CD14-positive monocyte (primary cell): Measurements from ENCODE around the gene PLAAT4. TPM values are rescaled to one million over a fixed set of nuclear protein-coding genes. Genes with fewer than 3 reads are reported as not detected.

Experiments used
- DNase-seq, 3 donors: peaks; one replicate each; pipeline ENCODE4 v3.0.0-alpha.2; 2011 to 2022
- H2AFZ ChIP-seq: 2 replicates; pipeline ENCODE4 v1.6.0; 2012; ENCODE audit warnings: mild to moderate bottlenecking, low read depth, low read length, inconsistent platforms; ENCODE audit not compliant: insufficient read depth, poor library complexity, severe bottlenecking
- H3K27ac ChIP-seq, 2 donors: 1 replicate in 1 of 2; 2 replicates in 1 of 2; pipeline ENCODE4 v1.5.1; 2012 to 2013; ENCODE audit warnings: low read length in 2 of 2, control low read depth in 1 of 2, inconsistent platforms in 1 of 2, low read depth in 1 of 2, mild to moderate bottlenecking in 1 of 2
- H3K27me3 ChIP-seq, 2 donors: one replicate each; pipeline versions ENCODE4 v1.6.0 to v1.6.1; 2011 to 2013; ENCODE audit warnings: low read length in 2 of 2; ENCODE audit not compliant: control insufficient read depth in 2 of 2, insufficient read depth in 2 of 2
- H3K36me3 ChIP-seq, 2 donors: replicated peaks in 1 of 2; 1 replicate in 1 of 2; 2 replicates in 1 of 2; pipeline versions ENCODE4 v1.5.1 to v1.6.1; 2012 to 2013; ENCODE audit warnings: low read length in 2 of 2, control low read depth in 1 of 2, inconsistent platforms in 1 of 2, mild to moderate bottlenecking in 1 of 2; ENCODE audit not compliant: insufficient read depth in 2 of 2, control insufficient read depth in 1 of 2
- H3K4me1 ChIP-seq, 2 donors: 1 replicate in 1 of 2; 2 replicates in 1 of 2; pipeline versions ENCODE4 v1.5.1 to v1.6.1; 2012 to 2013; ENCODE audit warnings: low read length in 2 of 2, control low read depth in 1 of 2, inconsistent platforms in 1 of 2, mild to moderate bottlenecking in 1 of 2, moderate library complexity in 1 of 2; ENCODE audit not compliant: insufficient read depth in 2 of 2, control insufficient read depth in 1 of 2
- H3K4me2 ChIP-seq: replicated peaks from 2 replicates; pipeline ENCODE3; 2012; ENCODE audit warnings: low read length, moderate library complexity, mild to moderate bottlenecking; ENCODE audit not compliant: poor library complexity, severe bottlenecking; ENCODE audit errors: extremely low read depth
- H3K4me3 ChIP-seq, 3 experiments: fragments of 200-600 bp in 1 of 3; sonication (generic) in 1 of 3; replicated peaks in 1 of 3; 1 replicate in 2 of 3; 2 replicates in 1 of 3; pipeline ENCODE4 v1.5.1; 2011 to 2013; ENCODE audit warnings: low read length in 3 of 3, mild to moderate bottlenecking in 3 of 3, control low read depth in 2 of 3, low read depth in 2 of 3, inconsistent platforms in 1 of 3, moderate library complexity in 1 of 3
- H3K79me2 ChIP-seq: 2 replicates; pipeline ENCODE4 v1.6.0; 2012; ENCODE audit warnings: mild to moderate bottlenecking, control low read depth, inconsistent platforms, low read length, moderate library complexity; ENCODE audit not compliant: insufficient read depth
- H3K9ac ChIP-seq: 2 replicates; pipeline ENCODE4 v1.6.0; 2017; ENCODE audit warnings: low read length, mild to moderate bottlenecking; ENCODE audit not compliant: insufficient read depth, poor library complexity, severe bottlenecking
- H3K9me3 ChIP-seq, 2 donors: replicated peaks in 1 of 2; 1 replicate in 1 of 2; 2 replicates in 1 of 2; pipeline versions ENCODE4 v1.5.1 to v1.6.1; 2012 to 2013; ENCODE audit warnings: low read length in 2 of 2, control low read depth in 1 of 2; ENCODE audit not compliant: control insufficient read depth in 1 of 2, insufficient read depth in 1 of 2
- H4K20me1 ChIP-seq: 2 replicates; pipeline ENCODE4 v1.6.0; 2012; ENCODE audit warnings: mild to moderate bottlenecking, low read length, control low read depth, moderate library complexity; ENCODE audit not compliant: insufficient read depth
- H3K27ac Mint-ChIP-seq, 7 donors: one replicate each; pipeline ENCODE4 v1.8.0; 2020; ENCODE audit warnings: mild to moderate bottlenecking in 7 of 7, mixed read lengths in 7 of 7, moderate library complexity in 6 of 7, inconsistent platforms in 2 of 7
- H3K27me3 Mint-ChIP-seq, 3 donors: one replicate each; pipeline ENCODE4 v1.8.0; 2021 to 2022; ENCODE audit warnings: low read depth in 3 of 3, mild to moderate bottlenecking in 3 of 3, mixed read lengths in 3 of 3, moderate library complexity in 3 of 3, inconsistent platforms in 1 of 3
- H3K36me3 Mint-ChIP-seq, 2 donors: one replicate each; pipeline ENCODE4 v1.8.0; 2020; ENCODE audit warnings: mixed read lengths in 2 of 2, inconsistent platforms in 1 of 2, mild to moderate bottlenecking in 1 of 2
- H3K4me1 Mint-ChIP-seq: one replicate; pipeline ENCODE4 v1.8.0; 2020; ENCODE audit warnings: mild to moderate bottlenecking, mixed read lengths
- H3K4me3 Mint-ChIP-seq, 2 donors: one replicate each; pipeline ENCODE4 v1.8.0; 2020; ENCODE audit warnings: mild to moderate bottlenecking in 2 of 2, mixed read lengths in 2 of 2, moderate library complexity in 1 of 2
- H3K9me3 Mint-ChIP-seq, 7 donors: one replicate each; pipeline ENCODE4 v1.8.0; 2020 to 2022; ENCODE audit warnings: mixed read lengths in 7 of 7, mild to moderate bottlenecking in 6 of 7, moderate library complexity in 6 of 7, inconsistent platforms in 2 of 7
- CTCF ChIP-seq: fragments of 200-600 bp; IDR thresholded peaks from one replicate; pipeline ENCODE4 v1.8.0; 2022; ENCODE audit warnings: antibody characterized with exemption, mild to moderate bottlenecking
- WGBS: methylation state at CpG from one replicate; pipeline ENCODE4 v1.1.5; 2013; ENCODE audit warnings: missing lambda C conversion rate; ENCODE audit not compliant: insufficient coverage; 5-methylcytosine and 5-hydroxymethylcytosine counted together
- intact Hi-C, 2 donors: fragments of 100-400 bp; cut with micrococcal nuclease; formaldehyde crosslinking; loops; one replicate each; pipeline versions ENCODE4 v1.15.0 to v1.15.1; 2023
- polyA plus RNA-seq, 3 donors: library from polyadenylated mRNA; depleted of rRNA in 1 of 3; unstranded in 2 of 3; stranded (reverse) in 1 of 3; fragments of 300-500 nt in 2 of 3; fragments of >200 nt in 1 of 3; fragmentation: Illumina TruSeq in 2 of 3; gene quantifications; 1 replicate in 2 of 3; 2 replicates in 1 of 3; pipeline ENCODE4 v1.2.3, GENCODE V29; 2012 to 2021

PLAAT4 gene
- polyA plus RNA-seq, 3 donors = 55.2 to 119 (median 101) TPM

GRCh38 chr11:63517156-63517555 lies 19.5 kb upstream of the PLAAT4 start:
- Mint-ChIP-seq H3K4me1 (peaks cover 10% of the 10 kb centered on the region), H3K27me3 (peaks cover 0 to 2% (median 0%) of the 10 kb centered on the region in 3 donors), H3K4me3 (no peak overlapping the region), H3K27ac (no peak overlapping the region), H3K9me3 (peaks cover 0 to 14% (median 8%) of the 10 kb centered on the region in 7 donors), H3K36me3 (peaks cover 33 to 65% of the 10 kb centered on the region in 2 donors)
- Histone ChIP-seq H3K4me1 (no peaks in the 10 kb centered on the region), H2AFZ (no peak overlapping the region), H3K9me3 (no peaks in the 10 kb centered on the region), H3K27me3 (no peaks in the 10 kb centered on the region), H4K20me1 (no peaks in the 10 kb centered on the region), H3K36me3 (peaks cover 34 to 42% of the 10 kb centered on the region in 2 donors), H3K79me2 (no peaks in the 10 kb centered on the region), H3K9ac (no peak overlapping the region), H3K4me2 (no peak overlapping the region), H3K27ac (no peak overlapping the region), H3K4me3 (no peak overlapping the region)
- WGBS = no CpG with 5 or more reads among the region's 5 CpGs
- DNase-seq = no peak
- TF ChIP-seq CTCF = no peak
- intact Hi-C loops = no loop called here

GRCh38 chr11:63518548-63518947 lies 18.1 kb upstream of the PLAAT4 start:
- no peak overlapping the region for H3K9ac ChIP-seq
- intact Hi-C loops = no loop called here
- TF ChIP-seq CTCF = no peak
- H3K4me3 ChIP-seq = no peak overlapping the region
- H4K20me1 ChIP-seq = no peaks in the 10 kb centered on the region
- Mint-ChIP-seq H3K36me3 (peaks cover 23 to 58% of the 10 kb centered on the region in 2 donors), H3K9me3 (peaks cover under 1 to 20% (median 8%) of the 10 kb centered on the region in 7 donors), H3K27me3 (peaks cover 0 to 2% (median 0%) of the 10 kb centered on the region in 3 donors), H3K4me3 (no peak overlapping the region), H3K27ac (no peak overlapping the region), H3K4me1 (peaks cover 10% of the 10 kb centered on the region)
- no peaks in the 10 kb centered on the region for H3K79me2 ChIP-seq
- no peak overlapping the region for H3K27ac ChIP-seq
- peaks cover 0 to 9% of the 10 kb centered on the region in 2 donors for H3K9me3 ChIP-seq
- no peaks in the 10 kb centered on the region for H3K4me1 ChIP-seq
- no peak overlapping the region for H3K4me2 ChIP-seq
- no peaks in the 10 kb centered on the region for H3K27me3 ChIP-seq
- no peak overlapping the region for H2AFZ ChIP-seq
- DNase-seq = no peak
- H3K36me3 ChIP-seq = peaks cover 25 to 28% of the 10 kb centered on the region in 2 donors
- WGBS = no CpG with 5 or more reads among the region's 1 CpG
